Left hindlimb (tissue), 1 donor: ENCODE measurements around the gene SH3D19.
"Not testable (repeated sequence)": the region's sequence is repeated elsewhere in the genome, so short reads cannot be mapped to it uniquely, and the experiment has no call there.

Experiments used
- DNase-seq: peaks from one replicate; pipeline ENCODE4 v3.0.0-alpha.2; 2018

Gene SH3D19

GRCh38 chr4:151267822-151268535 is 57.4 kb downstream of the SH3D19 start:
- no peak for DNase-seq

GRCh38 chr4:151267104-151267503 is 58.3 kb downstream of the SH3D19 start:
- DNase-seq = no peak

- no peak for DNase-seq
These were observed 58.9 kb downstream of the SH3D19 start for GRCh38 chr4:151266497-151266896.

GRCh38 chr4:151263455-151263854 is 62.0 kb downstream of the SH3D19 start:
- no peak for DNase-seq

GRCh38 chr4:151260526-151260925 is 64.9 kb downstream of the SH3D19 start:
- DNase-seq = no peak

GRCh38 chr4:151259752-151260151 is 65.7 kb downstream of the SH3D19 start:
- DNase-seq = no peak

- no peak for DNase-seq
These were observed 67.7 kb downstream of the SH3D19 start for GRCh38 chr4:151257704-151258103.

- no peak for DNase-seq
These were observed 69.3 kb downstream of the SH3D19 start for GRCh38 chr4:151256134-151256533.

GRCh38 chr4:151255680-151256079 is 69.7 kb downstream of the SH3D19 start:
- not testable (repeated sequence) for DNase-seq

GRCh38 chr4:151255226-151255625 is 70.2 kb downstream of the SH3D19 start:
- not testable (repeated sequence) for DNase-seq

- no peak for DNase-seq
These were observed 73.7 kb downstream of the SH3D19 start for GRCh38 chr4:151251603-151252304.

GRCh38 chr4:151250706-151251105 is 74.7 kb downstream of the SH3D19 start:
- no peak for DNase-seq

GRCh38 chr4:151248519-151248918 is 76.9 kb downstream of the SH3D19 start:
- DNase-seq = no peak

- DNase-seq = no peak
These were observed 78.0 kb downstream of the SH3D19 start for GRCh38 chr4:151247395-151247794.

- no peak for DNase-seq
These were observed 78.7 kb downstream of the SH3D19 start for GRCh38 chr4:151246742-151247141.

GRCh38 chr4:151242305-151242704 is 83.1 kb downstream of the SH3D19 start:
- no peak for DNase-seq

GRCh38 chr4:151239608-151240007 is 85.8 kb downstream of the SH3D19 start:
- DNase-seq = no peak

GRCh38 chr4:151238477-151238876 is 86.9 kb downstream of the SH3D19 start:
- DNase-seq = no peak

- DNase-seq = no peak
These were observed 89.4 kb downstream of the SH3D19 start for GRCh38 chr4:151236036-151236435.

GRCh38 chr4:151235373-151235772 is 90.0 kb downstream of the SH3D19 start:
- DNase-seq = not testable (repeated sequence)

GRCh38 chr4:151233600-151233999 is 91.8 kb downstream of the SH3D19 start:
- DNase-seq = no peak

- no peak for DNase-seq
These were observed 93.3 kb downstream of the SH3D19 start for GRCh38 chr4:151231915-151232595.

- no peak for DNase-seq
These were observed 97.0 kb downstream of the SH3D19 start for GRCh38 chr4:151228189-151229119.
